ENCODE results near the gene FOS.
"Not testable (repeated sequence)": the region's sequence is repeated elsewhere in the genome, so short reads cannot be mapped to it uniquely, and the experiment has no call there.

FOS gene

DNA sequence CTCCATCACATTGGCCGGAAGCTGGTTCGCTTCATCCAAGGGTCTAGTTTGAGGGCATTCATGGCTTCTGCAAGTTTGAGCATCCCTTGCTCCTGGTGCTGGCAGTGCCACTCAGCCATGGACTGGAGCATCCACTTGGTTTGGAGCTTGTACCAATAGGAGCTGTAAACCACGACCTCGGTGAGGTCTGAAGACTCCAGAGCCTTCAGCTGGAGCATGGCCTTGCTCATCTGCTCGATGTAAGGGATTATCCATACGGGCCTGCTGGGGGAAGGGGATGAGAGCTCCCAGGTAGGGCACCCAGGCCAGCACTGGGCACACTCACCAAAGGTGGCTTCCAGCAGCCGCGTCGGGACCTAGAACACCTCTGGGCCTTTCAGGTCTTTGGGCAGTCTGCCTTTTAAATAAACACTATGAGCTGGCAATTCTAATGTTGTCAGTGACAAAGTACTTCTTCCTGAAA lies 13.5 kb downstream of the FOS start:
- DNase-seq (ENCODE audit: insufficient read length, low spot score), result no peak
- no peak for FAIRE-seq

DNA sequence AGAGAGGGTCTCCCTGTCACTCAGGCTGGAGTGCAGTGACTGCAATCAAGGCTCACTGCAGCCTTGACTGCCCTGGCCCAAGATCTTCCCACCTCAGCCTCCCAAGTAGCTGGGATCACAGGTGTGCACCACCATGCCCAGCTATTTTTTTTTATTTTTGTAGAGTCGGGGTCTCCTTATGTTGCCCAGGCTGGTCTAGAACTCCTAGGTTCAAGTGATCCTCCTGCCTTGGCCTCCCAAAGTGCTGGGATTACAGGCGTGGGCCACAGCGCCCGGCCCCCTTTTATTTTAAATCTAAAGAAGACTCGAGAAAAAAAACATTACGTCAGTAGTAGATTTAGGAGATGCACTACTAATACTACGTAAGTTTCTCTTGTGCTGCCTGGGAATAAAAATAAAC lies 14.3 kb downstream of the FOS start:
- FAIRE-seq, result no peak
- DNase-seq (ENCODE audit: insufficient read length, low spot score), result no peak

- peak; percentile 99 for FAIRE-seq
- DNase-seq (ENCODE audit: insufficient read length, low spot score), result peak; percentile 100
These were observed 15.5 kb downstream of the FOS start for GRCh38 chr14:75293920-75294648.

- DNase-seq (ENCODE audit: insufficient read length, low spot score), result no peak
- no peak for FAIRE-seq
These were observed 16.0 kb downstream of the FOS start for GRCh38 chr14:75294649-75295033.

- DNase-seq (ENCODE audit: insufficient read length, low spot score) (peak; percentile 83), FAIRE-seq (peak; percentile 69)
These were observed 16.4 kb downstream of the FOS start for GRCh38 chr14:75295061-75295461.

GRCh38 chr14:75295491-75296345 lies 17.1 kb downstream of the FOS start:
- FAIRE-seq (peak; percentile 89), DNase-seq (ENCODE audit: insufficient read length, low spot score) (peak; percentile 88)

DNA sequence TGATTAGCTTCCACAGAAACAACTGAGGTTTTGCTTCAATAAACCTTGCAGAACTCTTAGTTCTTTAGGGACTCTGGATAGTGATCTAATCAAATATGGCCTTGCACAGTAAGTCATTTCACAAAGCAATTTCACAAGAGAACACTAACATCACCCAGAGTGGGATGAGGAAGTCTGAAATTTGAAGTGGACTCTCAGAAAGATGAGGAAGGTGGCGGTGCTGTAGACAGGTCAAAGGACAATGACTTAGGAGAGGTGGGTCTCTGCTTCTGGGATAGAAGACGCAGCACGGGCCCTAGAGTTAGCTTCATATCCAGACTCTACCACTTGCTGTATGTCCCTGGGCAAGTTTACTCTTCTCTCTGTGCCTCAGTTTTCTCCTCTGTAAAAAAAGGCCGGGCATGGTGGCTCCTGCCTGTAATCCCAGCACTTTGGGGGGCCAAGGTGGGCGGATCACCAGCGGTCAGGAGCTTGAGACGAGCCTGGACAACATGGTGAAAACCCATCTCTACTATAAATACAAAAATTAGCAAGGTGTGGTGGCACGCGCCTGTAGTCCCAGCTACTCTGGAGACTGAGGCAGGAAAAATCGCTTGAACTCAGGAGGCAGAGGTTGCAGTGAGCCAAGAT lies 18.9 kb downstream of the FOS start:
- FAIRE-seq (no peak), DNase-seq (ENCODE audit: insufficient read length, low spot score) (no peak)

GRCh38 chr14:75298187-75298965 lies 19.7 kb downstream of the FOS start:
- FAIRE-seq (no peak), DNase-seq (ENCODE audit: insufficient read length, low spot score) (no peak)

DNA sequence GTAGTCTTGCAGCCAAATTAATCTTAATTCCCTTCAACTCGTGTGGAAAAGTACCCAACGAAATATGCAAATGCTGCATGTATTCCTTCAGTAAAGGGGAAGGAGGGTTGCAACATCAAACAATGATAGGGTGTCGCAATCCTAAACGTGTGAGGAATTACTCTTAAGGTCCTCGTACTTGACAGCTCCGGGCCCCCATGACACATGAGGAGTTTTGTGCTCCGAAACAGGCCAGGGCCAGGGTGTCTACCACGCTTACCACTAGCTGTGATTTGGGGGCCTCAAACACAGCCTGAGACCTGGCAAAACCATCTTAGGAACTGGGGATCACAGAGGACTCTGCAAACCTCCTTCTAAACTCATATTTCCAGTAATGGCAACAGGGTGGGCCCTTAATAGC lies 20.4 kb downstream of the FOS start:
- DNase-seq (ENCODE audit: insufficient read length, low spot score) (no peak), FAIRE-seq (no peak)

- DNase-seq (ENCODE audit: insufficient read length, low spot score) (no peak), FAIRE-seq (no peak)
These were observed 20.9 kb downstream of the FOS start for GRCh38 chr14:75299576-75299975.

DNA sequence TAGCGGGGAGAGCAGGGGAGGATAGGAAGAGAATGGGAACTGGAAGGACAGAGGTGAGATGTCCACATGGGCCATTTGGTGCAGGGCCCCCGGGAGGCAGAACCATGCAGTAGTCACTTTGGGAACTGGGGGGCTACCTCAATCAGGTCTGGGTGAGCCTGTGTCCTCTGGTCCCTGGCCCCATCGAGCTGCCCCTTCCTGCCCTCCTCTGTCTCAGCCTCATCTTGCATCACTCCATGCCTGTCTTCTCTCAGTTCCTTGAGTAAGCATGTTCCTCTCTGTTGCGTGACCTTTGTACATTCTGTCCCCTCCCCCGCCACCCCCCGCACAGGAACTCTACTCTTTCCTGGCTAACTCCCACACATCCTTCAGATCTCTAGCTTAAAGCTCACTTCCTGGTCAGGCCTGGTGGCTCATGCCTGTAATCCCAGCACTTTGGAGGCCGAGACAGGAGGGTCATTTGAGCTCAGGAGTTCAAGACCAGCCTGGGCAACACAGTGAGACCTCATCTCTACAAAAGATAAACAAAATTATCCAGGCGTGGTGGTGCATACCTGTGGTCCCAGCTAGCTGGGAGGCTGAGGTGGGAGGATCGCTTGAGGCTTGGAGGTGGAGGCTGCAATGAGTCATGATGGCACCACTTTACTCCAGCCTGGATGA lies 23.2 kb downstream of the FOS start:
- FAIRE-seq, result peak; percentile 74
- no peak for DNase-seq (ENCODE audit: insufficient read length, low spot score)

DNA sequence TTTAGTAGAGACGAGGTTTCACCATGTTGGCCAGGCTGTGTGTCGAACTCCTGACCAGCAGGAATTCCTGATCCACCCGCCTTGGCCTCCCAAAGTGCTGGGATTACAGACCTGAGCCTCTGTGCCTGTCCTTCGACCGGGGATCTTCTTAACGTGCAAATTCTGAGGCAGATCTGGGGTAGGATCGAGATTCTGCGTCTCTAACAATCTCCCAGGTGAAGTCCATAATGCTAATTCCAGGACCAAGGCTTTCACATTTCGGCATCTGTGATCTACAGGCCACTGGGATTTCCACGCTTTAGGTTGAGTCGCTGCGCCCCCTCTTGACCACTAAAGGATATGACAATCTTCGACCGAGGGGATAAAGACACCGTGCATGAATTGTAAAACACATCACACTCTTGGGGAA lies 24.8 kb downstream of the FOS start:
- FAIRE-seq (peak; percentile 81), DNase-seq (ENCODE audit: insufficient read length, low spot score) (peak; percentile 91)

- FAIRE-seq; DNase-seq (ENCODE audit: insufficient read length, low spot score): not testable (repeated sequence)
These were observed 27.8 kb downstream of the FOS start for GRCh38 chr14:75306410-75306809.

GRCh38 chr14:75306927-75307699 lies 28.5 kb downstream of the FOS start:
- peak; percentile 71 for DNase-seq (ENCODE audit: insufficient read length, low spot score)
- peak; percentile 93 for FAIRE-seq

GRCh38 chr14:75307700-75308379 lies 29.2 kb downstream of the FOS start:
- FAIRE-seq (peak; percentile 87), DNase-seq (ENCODE audit: insufficient read length, low spot score) (peak; percentile 89)

DNA sequence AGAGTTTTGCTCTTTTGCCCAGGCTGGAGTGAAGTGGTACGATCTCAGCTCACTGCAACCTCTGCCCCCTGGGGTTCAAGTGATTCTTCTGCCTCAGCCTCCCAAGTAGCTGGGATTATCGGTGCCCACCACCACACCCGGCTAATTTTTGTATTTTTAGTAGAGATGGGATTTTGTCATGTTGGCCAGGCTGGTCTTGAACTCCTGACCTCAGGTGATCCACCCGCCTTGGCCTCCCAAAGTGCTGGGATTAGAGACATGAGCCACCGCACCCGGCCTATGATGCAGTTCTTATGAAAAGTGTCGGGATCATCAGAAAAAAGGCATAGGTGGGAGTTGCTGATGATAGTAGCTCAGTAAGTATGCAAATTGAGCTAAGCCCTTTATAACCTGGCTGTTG lies 30.4 kb downstream of the FOS start:
- not testable (repeated sequence) for FAIRE-seq; DNase-seq (ENCODE audit: insufficient read length, low spot score)

GRCh38 chr14:75309561-75309960 lies 30.9 kb downstream of the FOS start:
- not testable (repeated sequence) for FAIRE-seq

DNA sequence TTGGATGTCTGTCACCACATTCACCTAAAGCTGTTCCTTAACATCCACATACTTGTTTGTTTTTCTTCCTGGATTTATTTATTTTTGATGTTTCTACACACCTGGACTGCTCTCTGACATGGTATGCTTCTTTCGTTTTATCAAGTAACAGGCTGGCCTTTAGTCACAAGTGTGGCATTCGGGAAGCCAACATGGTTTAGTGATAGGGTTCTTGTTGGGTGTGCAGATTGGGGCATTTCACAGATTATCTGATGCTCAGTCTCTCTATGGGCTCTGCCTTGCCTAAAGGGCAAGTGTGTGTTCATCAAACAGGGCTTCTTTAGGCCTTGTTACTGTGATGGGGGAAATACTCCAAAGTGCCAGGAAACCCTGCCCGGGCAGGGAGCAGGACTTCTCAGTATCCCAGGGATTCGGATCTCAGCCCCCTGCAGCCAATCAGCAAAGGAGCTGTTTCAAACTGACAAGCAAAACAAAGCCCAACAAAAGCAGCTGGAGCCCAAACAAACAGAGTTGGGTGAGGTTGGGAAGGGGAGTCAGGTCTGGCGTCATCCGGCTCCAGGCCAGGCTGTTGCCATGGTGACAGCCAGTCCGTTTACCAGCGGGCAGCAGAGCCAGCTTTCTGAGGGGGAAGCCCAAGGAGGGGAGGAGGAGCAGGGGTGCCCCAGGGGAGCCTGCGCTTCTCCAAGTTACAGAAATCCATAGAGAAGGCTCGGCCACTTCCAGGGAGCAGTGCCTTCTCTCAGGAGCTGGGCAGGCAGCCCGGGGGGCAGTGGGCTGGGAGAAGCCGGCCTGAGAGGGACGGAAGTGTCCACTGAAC lies 31.9 kb downstream of the FOS start:
- DNase-seq (ENCODE audit: insufficient read length, low spot score) (no peak), FAIRE-seq (peak; percentile 58)

More at GRCh38 chr14:75309561-75309960, 30.9 kb downstream of the FOS start:
- DNase-seq (ENCODE audit: insufficient read length, low spot score), result not testable (repeated sequence)

Data from HTR-8/SVneo (cell line).